IMR-90 (cell line): Measurements from ENCODE around the gene CREB3L1.
A peak's percentile ranks its signal among the peaks of the same experiment; 100 is the strongest.

ENCODE experiments used
- BHLHE40 ChIP-seq: fragments of 150-350 bp; IDR thresholded peaks from 2 replicates; pipeline ENCODE4 v1.6.1; 2016; ENCODE audit warnings: mild to moderate bottlenecking, low read depth, low read length
- CEBPB ChIP-seq: IDR thresholded peaks from 2 replicates; pipeline ENCODE4 v1.6.1; 2012; ENCODE audit warnings: low read depth, low read length, improper control_type of control experiment
- CTCF ChIP-seq: conservative IDR thresholded peaks from 2 replicates; pipeline ENCODE4 v1.5.1; 2012; ENCODE audit warnings: mild to moderate bottlenecking, low read depth, low read length, improper control_type of control experiment
- MXI1 ChIP-seq: IDR thresholded peaks from 2 replicates; pipeline ENCODE4 v1.6.1; 2012; ENCODE audit warnings: low read depth, mild to moderate bottlenecking, low read length, moderate library complexity, borderline replicate concordance
- POLR2A ChIP-seq: IDR thresholded peaks from 2 replicates; pipeline ENCODE4 v1.6.1; 2012; ENCODE audit warnings: mild to moderate bottlenecking, low read depth, low read length
- RAD21 ChIP-seq: IDR thresholded peaks from 2 replicates; pipeline ENCODE4 v1.6.1; 2012; ENCODE audit warnings: low read length, improper control_type of control experiment
- RCOR1 ChIP-seq: IDR thresholded peaks from 2 replicates; pipeline ENCODE4 v1.6.1; 2012; ENCODE audit warnings: mild to moderate bottlenecking, low read length, improper control_type of control experiment; ENCODE audit not compliant: insufficient replicate concordance
- SMC3 ChIP-seq: fragments of 150-350 bp; IDR thresholded peaks from 2 replicates; pipeline ENCODE4 v1.6.1; 2016; ENCODE audit warnings: low read depth, mild to moderate bottlenecking, antibody characterized with exemption, low read length, moderate library complexity
- TF ChIP-seq, protein P1 (sequence below): fragments of 150-350 bp; IDR thresholded peaks from 2 replicates; pipeline ENCODE4 v1.6.1; 2017; ENCODE audit warnings: mild to moderate bottlenecking, antibody characterized with exemption, low read length, low read depth

DNA sequence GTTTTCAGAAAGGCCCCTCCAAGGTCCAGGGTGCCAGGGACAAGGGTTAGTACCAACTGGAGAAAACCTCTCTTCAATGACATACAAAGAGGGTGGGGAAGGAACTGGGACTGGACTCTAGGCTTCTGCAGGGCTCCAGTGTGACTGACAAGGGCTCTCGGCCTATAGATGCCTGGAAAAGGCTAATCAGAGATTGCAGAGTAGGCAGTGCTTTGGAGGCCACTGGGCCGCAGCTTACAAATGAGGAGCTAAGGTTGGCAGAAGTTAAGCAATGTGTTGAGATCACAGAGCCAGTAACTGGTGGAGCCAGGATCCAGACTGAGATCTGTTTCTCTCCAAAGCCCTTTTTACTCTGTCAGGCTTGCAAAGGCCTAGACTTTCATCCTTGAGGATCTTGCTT is 62.4 kb downstream of the CREB3L1 start:
- no peak for TF ChIP-seq CTCF
- TF ChIP-seq SMC3, result no peak
- TF ChIP-seq POLR2A, result no peak
- no peak for TF ChIP-seq RCOR1
- 0 out of 2 replicates have a peak, but pooled peaks have one; percentile 12 for TF ChIP-seq CEBPB
- TF ChIP-seq RAD21, result no peak
- TF ChIP-seq, protein P1, sequence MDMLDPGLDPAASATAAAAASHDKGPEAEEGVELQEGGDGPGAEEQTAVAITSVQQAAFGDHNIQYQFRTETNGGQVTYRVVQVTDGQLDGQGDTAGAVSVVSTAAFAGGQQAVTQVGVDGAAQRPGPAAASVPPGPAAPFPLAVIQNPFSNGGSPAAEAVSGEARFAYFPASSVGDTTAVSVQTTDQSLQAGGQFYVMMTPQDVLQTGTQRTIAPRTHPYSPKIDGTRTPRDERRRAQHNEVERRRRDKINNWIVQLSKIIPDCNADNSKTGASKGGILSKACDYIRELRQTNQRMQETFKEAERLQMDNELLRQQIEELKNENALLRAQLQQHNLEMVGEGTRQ, result no peak
- TF ChIP-seq MXI1, result no peak
- no peak for TF ChIP-seq BHLHE40
